ENCODE measurements around the gene TNNC2.

The TNNC2 gene

GRCh38 chr20:45852326-45852725, 25.2 kb upstream of the TNNC2 start:
- H2AK5ac ChIP-seq (ENCODE audit: low read depth, low read length), result no peak overlapping the region
- H4K91ac ChIP-seq (ENCODE audit: low read depth, low read length, poor library complexity), result no peak overlapping the region
- no peak overlapping the region for H4K8ac ChIP-seq (ENCODE audit: low read depth, low read length)
- H3K4me1 ChIP-seq (ENCODE audit: control insufficient read depth in 2 of 2, insufficient read depth in 1 of 2, low read depth in 1 of 2, low read length in 2 of 2), result peaks cover 2 to 5% of the 10 kb centered on the region in 2 donors
- H3K18ac ChIP-seq (ENCODE audit: low read length), result no peak overlapping the region
- no peak overlapping the region for H2BK120ac ChIP-seq (ENCODE audit: low read depth, low read length)
- H3K9me3 ChIP-seq (replicated peaks in 1 of 2; ENCODE audit: control insufficient read depth in 2 of 2, insufficient read depth in 1 of 2, low read depth in 1 of 2, low read length in 2 of 2), result no peaks in the 10 kb centered on the region
- no peak overlapping the region for H2BK5ac ChIP-seq (ENCODE audit: low read length)
- no peak overlapping the region for H3K23ac ChIP-seq (ENCODE audit: low read depth, low read length, poor library complexity)
- H2AFZ ChIP-seq (ENCODE audit: low read length), result no peak overlapping the region
- no peak overlapping the region for H2BK12ac ChIP-seq (ENCODE audit: low read length)
- peaks cover 0 to 26% of the 10 kb centered on the region in 2 donors for H3K36me3 ChIP-seq (replicated peaks in 1 of 2; ENCODE audit: control insufficient read depth in 2 of 2, insufficient read depth in 2 of 2, low read length in 2 of 2)
- H3K14ac ChIP-seq (ENCODE audit: low read length), result no peak overlapping the region
- peaks cover 2% of the 10 kb centered on the region for H3K79me1 ChIP-seq (ENCODE audit: low read depth, low read length)
- H3K9ac ChIP-seq (ENCODE audit: low read depth, low read length, poor library complexity), result no peak overlapping the region
- no peak overlapping the region for H2BK15ac ChIP-seq (ENCODE audit: low read length)
- no peak for DNase-seq (ENCODE audit: low spot score)
- no peak overlapping the region for H3K4me2 ChIP-seq (ENCODE audit: insufficient read depth, low read length, poor library complexity, severe bottlenecking)
- H3K27ac ChIP-seq (replicated peaks; ENCODE audit: low read length), result no peak overlapping the region
- no CpG with 5 or more reads among the region's 6 CpGs for WGBS, 2 donors (ENCODE audit: extremely low coverage in 2 of 2, insufficient read length in 2 of 2, insufficient replicate concordance in 1 of 2)
- H3K4ac ChIP-seq (ENCODE audit: low read length), result no peak overlapping the region
- no peaks in the 10 kb centered on the region for H3K27me3 ChIP-seq (ENCODE audit: control insufficient read depth in 3 of 3, insufficient read depth in 3 of 3, low read depth in 1 of 3, low read length in 3 of 3)
- H3K4me3 ChIP-seq (ENCODE audit: low read length in 2 of 2), result no peak overlapping the region

- H4K91ac ChIP-seq (ENCODE audit: low read depth, low read length, poor library complexity), result no peak overlapping the region
- no peak overlapping the region for H3K4me3 ChIP-seq (ENCODE audit: low read length in 2 of 2)
- no peak overlapping the region for H3K14ac ChIP-seq (ENCODE audit: low read length)
- no peak overlapping the region for H4K8ac ChIP-seq (ENCODE audit: low read depth, low read length)
- H3K79me1 ChIP-seq (ENCODE audit: low read depth, low read length), result no peaks in the 10 kb centered on the region
- H3K9me3 ChIP-seq (replicated peaks in 1 of 2; ENCODE audit: control insufficient read depth in 2 of 2, insufficient read depth in 1 of 2, low read depth in 1 of 2, low read length in 2 of 2), result no peaks in the 10 kb centered on the region
- H2BK120ac ChIP-seq (ENCODE audit: low read depth, low read length), result no peak overlapping the region
- no peak overlapping the region for H2BK12ac ChIP-seq (ENCODE audit: low read length)
- H3K27ac ChIP-seq (replicated peaks; ENCODE audit: low read length), result no peak overlapping the region
- H3K27me3 ChIP-seq (ENCODE audit: control insufficient read depth in 3 of 3, insufficient read depth in 3 of 3, low read depth in 1 of 3, low read length in 3 of 3), result no peaks in the 10 kb centered on the region
- H3K4me1 ChIP-seq (ENCODE audit: control insufficient read depth in 2 of 2, insufficient read depth in 1 of 2, low read depth in 1 of 2, low read length in 2 of 2), result peaks cover 0 to 2% of the 10 kb centered on the region in 2 donors
- no peak for DNase-seq (ENCODE audit: low spot score)
- H3K18ac ChIP-seq (ENCODE audit: low read length), result no peak overlapping the region
- H2BK5ac ChIP-seq (ENCODE audit: low read length), result no peak overlapping the region
- H3K9ac ChIP-seq (ENCODE audit: low read depth, low read length, poor library complexity), result no peak overlapping the region
- H3K4me2 ChIP-seq (ENCODE audit: insufficient read depth, low read length, poor library complexity, severe bottlenecking), result no peak overlapping the region
- H2AK5ac ChIP-seq (ENCODE audit: low read depth, low read length), result no peak overlapping the region
- no peak overlapping the region for H2BK15ac ChIP-seq (ENCODE audit: low read length)
- no peak overlapping the region for H2AFZ ChIP-seq (ENCODE audit: low read length)
- no peak overlapping the region for H3K23ac ChIP-seq (ENCODE audit: low read depth, low read length, poor library complexity)
- H3K36me3 ChIP-seq (replicated peaks in 1 of 2; ENCODE audit: control insufficient read depth in 2 of 2, insufficient read depth in 2 of 2, low read length in 2 of 2), result peaks cover 0 to 31% of the 10 kb centered on the region in 2 donors
- H3K4ac ChIP-seq (ENCODE audit: low read length), result no peak overlapping the region
Measured at GRCh38 chr20:45851501-45851900, 24.4 kb upstream of the TNNC2 start.

GRCh38 chr20:45850926-45851325, 23.8 kb upstream of the TNNC2 start:
- Histone ChIP-seq H3K4ac (ENCODE audit: low read length) (no peak overlapping the region), H3K4me2 (ENCODE audit: insufficient read depth, low read length, poor library complexity, severe bottlenecking) (no peak overlapping the region), H2AFZ (ENCODE audit: low read length) (no peak overlapping the region), H3K79me1 (ENCODE audit: low read depth, low read length) (no peaks in the 10 kb centered on the region), H3K9me3 (replicated peaks in 1 of 2; ENCODE audit: control insufficient read depth in 2 of 2, insufficient read depth in 1 of 2, low read depth in 1 of 2, low read length in 2 of 2) (no peaks in the 10 kb centered on the region), H3K27ac (replicated peaks; ENCODE audit: low read length) (no peak overlapping the region), H2AK5ac (ENCODE audit: low read depth, low read length) (no peak overlapping the region), H2BK15ac (ENCODE audit: low read length) (no peak overlapping the region), H2BK120ac (ENCODE audit: low read depth, low read length) (no peak overlapping the region), H4K8ac (ENCODE audit: low read depth, low read length) (no peak overlapping the region), H3K18ac (ENCODE audit: low read length) (no peak overlapping the region), H3K36me3 (replicated peaks in 1 of 2; ENCODE audit: control insufficient read depth in 2 of 2, insufficient read depth in 2 of 2, low read length in 2 of 2) (peaks cover 2 to 37% of the 10 kb centered on the region in 2 donors), H3K14ac (ENCODE audit: low read length) (no peak overlapping the region), H3K9ac (ENCODE audit: low read depth, low read length, poor library complexity) (no peak overlapping the region), H3K27me3 (ENCODE audit: control insufficient read depth in 3 of 3, insufficient read depth in 3 of 3, low read depth in 1 of 3, low read length in 3 of 3) (no peaks in the 10 kb centered on the region), H3K23ac (ENCODE audit: low read depth, low read length, poor library complexity) (no peak overlapping the region), H2BK12ac (ENCODE audit: low read length) (no peak overlapping the region), H2BK5ac (ENCODE audit: low read length) (no peak overlapping the region), H3K4me3 (ENCODE audit: low read length in 2 of 2) (no peak overlapping the region), H4K91ac (ENCODE audit: low read depth, low read length, poor library complexity) (no peak overlapping the region), H3K4me1 (ENCODE audit: control insufficient read depth in 2 of 2, insufficient read depth in 1 of 2, low read depth in 1 of 2, low read length in 2 of 2) (peaks cover 0 to 2% of the 10 kb centered on the region in 2 donors)
- no CpG with 5 or more reads among the region's 1 CpG for WGBS, 2 donors (ENCODE audit: extremely low coverage in 2 of 2, insufficient read length in 2 of 2, insufficient replicate concordance in 1 of 2)
- no peak for DNase-seq (ENCODE audit: low spot score)

GRCh38 chr20:45850238-45850637, 23.1 kb upstream of the TNNC2 start:
- H3K4me1 ChIP-seq (ENCODE audit: control insufficient read depth in 2 of 2, insufficient read depth in 1 of 2, low read depth in 1 of 2, low read length in 2 of 2), result no peaks in the 10 kb centered on the region
- H3K4ac ChIP-seq (ENCODE audit: low read length), result no peak overlapping the region
- H3K18ac ChIP-seq (ENCODE audit: low read length), result no peak overlapping the region
- no peak overlapping the region for H2BK12ac ChIP-seq (ENCODE audit: low read length)
- H3K27me3 ChIP-seq (ENCODE audit: control insufficient read depth in 3 of 3, insufficient read depth in 3 of 3, low read depth in 1 of 3, low read length in 3 of 3), result no peaks in the 10 kb centered on the region
- no peak overlapping the region for H2AK5ac ChIP-seq (ENCODE audit: low read depth, low read length)
- no peak for DNase-seq (ENCODE audit: low spot score)
- H3K4me3 ChIP-seq (ENCODE audit: low read length in 2 of 2), result no peak overlapping the region
- no peak overlapping the region for H3K9ac ChIP-seq (ENCODE audit: low read depth, low read length, poor library complexity)
- no peak overlapping the region for H4K91ac ChIP-seq (ENCODE audit: low read depth, low read length, poor library complexity)
- no peak overlapping the region for H4K8ac ChIP-seq (ENCODE audit: low read depth, low read length)
- H3K79me1 ChIP-seq (ENCODE audit: low read depth, low read length), result no peaks in the 10 kb centered on the region
- no peaks in the 10 kb centered on the region for H3K9me3 ChIP-seq (replicated peaks in 1 of 2; ENCODE audit: control insufficient read depth in 2 of 2, insufficient read depth in 1 of 2, low read depth in 1 of 2, low read length in 2 of 2)
- H3K14ac ChIP-seq (ENCODE audit: low read length), result no peak overlapping the region
- no peak overlapping the region for H2AFZ ChIP-seq (ENCODE audit: low read length)
- H2BK5ac ChIP-seq (ENCODE audit: low read length), result no peak overlapping the region
- H3K4me2 ChIP-seq (ENCODE audit: insufficient read depth, low read length, poor library complexity, severe bottlenecking), result no peak overlapping the region
- no peak overlapping the region for H2BK15ac ChIP-seq (ENCODE audit: low read length)
- H3K36me3 ChIP-seq (replicated peaks in 1 of 2; ENCODE audit: control insufficient read depth in 2 of 2, insufficient read depth in 2 of 2, low read length in 2 of 2), result peaks cover 5 to 43% of the 10 kb centered on the region in 2 donors
- no CpG with 5 or more reads among the region's 2 CpGs for WGBS, 2 donors (ENCODE audit: extremely low coverage in 2 of 2, insufficient read length in 2 of 2, insufficient replicate concordance in 1 of 2)
- H3K23ac ChIP-seq (ENCODE audit: low read depth, low read length, poor library complexity), result no peak overlapping the region
- H3K27ac ChIP-seq (replicated peaks; ENCODE audit: low read length), result no peak overlapping the region
- H2BK120ac ChIP-seq (ENCODE audit: low read depth, low read length), result no peak overlapping the region

All from neuronal stem cell (in vitro differentiated cells).